Activated T-helper 1 cell treated with anti-CD3 and anti-CD28 coated beads, Interleukin-12 subunit alpha, Interleukin-12 subunit beta, Interleukin-2, Interleukin-4 antibody, amounts not matched to agents 30 ng/mL and 10 ng/mL and 1 ng/mL, durations not matched to agents 14 hours and 24 hours and 36 hours (primary cell): ENCODE results near the gene SPDEF. TPM values are rescaled to one million over a fixed set of nuclear protein-coding genes. Genes with fewer than 3 reads are reported as not detected.

Source experiments
- DNase-seq: peaks from one replicate; pipeline ENCODE4 v3.0.0; 2021; ENCODE audit warnings: low spot score
- H3K27ac Mint-ChIP-seq: one replicate; pipeline ENCODE4 v1.8.0; 2021; ENCODE audit warnings: mild to moderate bottlenecking, mixed read lengths
- H3K27me3 Mint-ChIP-seq: one replicate; pipeline ENCODE4 v1.8.0; 2022; ENCODE audit warnings: mild to moderate bottlenecking, moderate library complexity, mixed read lengths; ENCODE audit not compliant: insufficient read depth
- H3K36me3 Mint-ChIP-seq: one replicate; pipeline ENCODE4 v1.8.0; 2021; ENCODE audit warnings: low read depth, mixed read lengths
- H3K4me1 Mint-ChIP-seq: one replicate; pipeline ENCODE4 v1.8.0; 2021; ENCODE audit warnings: low read depth, mixed read lengths
- H3K4me3 Mint-ChIP-seq: one replicate; pipeline ENCODE4 v1.8.0; 2021; ENCODE audit warnings: mild to moderate bottlenecking, moderate library complexity, mixed read lengths
- H3K9me3 Mint-ChIP-seq: one replicate; pipeline ENCODE4 v1.8.0; 2021; ENCODE audit warnings: mixed read lengths
- intact Hi-C: fragments of 100-400 bp; cut with micrococcal nuclease; formaldehyde crosslinking; loops from one replicate; pipeline ENCODE4 v1.15.1; 2024
- total RNA-seq: library from RNA; stranded (reverse); gene quantifications from 2 replicates; pipeline ENCODE4 v1.2.3, GENCODE V29; 2022

Gene SPDEF
- total RNA-seq, 1 donor from 2014 or later = not detected

DNA sequence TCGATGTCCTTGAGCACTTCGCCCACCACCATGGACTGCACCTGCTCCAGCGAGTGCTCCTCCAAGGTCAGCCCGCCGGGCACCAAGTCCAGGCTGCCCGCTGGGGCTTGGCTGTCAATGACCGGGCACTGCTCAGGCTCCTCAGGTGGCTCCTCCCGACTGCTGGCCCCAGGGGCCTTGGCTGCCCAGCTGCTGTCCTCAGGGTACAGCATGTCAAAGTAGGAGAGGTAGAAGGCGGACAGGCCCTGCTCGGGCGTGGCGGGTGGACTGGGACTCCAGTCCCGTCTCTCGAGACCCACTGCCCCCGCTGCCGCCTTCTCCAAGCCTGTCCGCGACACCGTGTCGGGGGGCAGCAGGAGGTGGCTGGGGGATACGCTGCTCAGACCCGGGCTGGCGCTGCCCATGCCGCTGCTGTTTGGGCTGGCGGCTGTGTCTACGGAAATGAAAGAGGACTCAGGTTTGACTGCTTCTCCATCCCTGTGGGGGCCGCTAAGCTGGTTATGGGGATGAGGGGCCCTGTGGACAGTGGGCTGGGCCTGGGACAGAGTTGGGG is 12.0 kb downstream of the SPDEF start:
- Mint-ChIP-seq H3K9me3 (no peaks in the 10 kb centered on the region), H3K4me1 (no peaks in the 10 kb centered on the region), H3K36me3 (no peaks in the 10 kb centered on the region), H3K4me3 (no peak overlapping the region), H3K27ac (no peak overlapping the region), H3K27me3 (peaks cover 2% of the 10 kb centered on the region)
- no peak for DNase-seq
- intact Hi-C loops = no loop called here

DNA sequence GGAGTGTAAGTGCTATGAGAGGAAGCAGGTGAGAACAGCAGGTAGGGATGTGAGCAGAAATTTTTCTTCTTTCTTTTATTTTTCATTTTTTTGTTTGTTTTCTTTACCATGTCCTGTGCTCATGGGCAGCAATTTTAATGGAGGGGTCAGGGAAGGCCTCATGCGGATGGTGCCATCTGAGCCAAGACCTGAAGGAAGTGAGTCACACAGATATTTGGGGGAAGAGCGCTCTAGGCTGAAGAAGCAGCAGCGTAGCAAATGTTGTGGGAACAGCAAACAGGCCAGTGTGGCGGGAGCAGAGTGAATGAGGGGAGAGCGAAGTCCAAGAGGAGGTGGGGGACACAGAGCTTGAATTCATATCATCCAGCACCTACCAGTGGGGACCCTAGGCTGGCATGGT is 12.7 kb downstream of the SPDEF start:
- intact Hi-C loops = no loop called here
- DNase-seq = no peak
- Mint-ChIP-seq H3K27me3 (peaks cover 2% of the 10 kb centered on the region), H3K27ac (no peak overlapping the region), H3K9me3 (no peaks in the 10 kb centered on the region), H3K36me3 (no peaks in the 10 kb centered on the region), H3K4me1 (no peaks in the 10 kb centered on the region), H3K4me3 (no peak overlapping the region)

DNA sequence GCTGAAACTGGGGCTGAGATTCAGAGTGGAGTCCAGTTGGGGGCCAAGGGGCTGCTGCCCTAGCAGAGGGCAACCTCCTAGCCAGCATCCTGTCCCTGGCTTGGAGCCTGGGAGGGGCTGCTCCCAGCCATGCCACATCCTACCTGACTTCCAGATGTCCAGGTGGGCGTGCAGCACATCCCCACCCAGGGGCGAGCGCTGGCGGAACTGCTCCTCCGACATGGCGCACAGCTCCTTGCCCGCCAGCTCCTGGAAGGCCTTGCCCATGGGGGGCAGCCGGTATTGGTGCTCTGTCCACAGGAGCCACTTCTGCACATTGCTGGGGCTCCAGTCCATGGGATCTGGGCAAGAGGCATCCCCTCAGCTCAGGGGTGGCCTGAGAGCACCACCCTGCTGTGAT is 15.3 kb downstream of the SPDEF start:
- Mint-ChIP-seq H3K36me3 (no peaks in the 10 kb centered on the region), H3K4me3 (no peak overlapping the region), H3K27ac (no peak overlapping the region), H3K27me3 (peaks cover 2% of the 10 kb centered on the region), H3K9me3 (no peaks in the 10 kb centered on the region), H3K4me1 (no peaks in the 10 kb centered on the region)
- intact Hi-C loops = no loop called here
- DNase-seq = no peak

DNA sequence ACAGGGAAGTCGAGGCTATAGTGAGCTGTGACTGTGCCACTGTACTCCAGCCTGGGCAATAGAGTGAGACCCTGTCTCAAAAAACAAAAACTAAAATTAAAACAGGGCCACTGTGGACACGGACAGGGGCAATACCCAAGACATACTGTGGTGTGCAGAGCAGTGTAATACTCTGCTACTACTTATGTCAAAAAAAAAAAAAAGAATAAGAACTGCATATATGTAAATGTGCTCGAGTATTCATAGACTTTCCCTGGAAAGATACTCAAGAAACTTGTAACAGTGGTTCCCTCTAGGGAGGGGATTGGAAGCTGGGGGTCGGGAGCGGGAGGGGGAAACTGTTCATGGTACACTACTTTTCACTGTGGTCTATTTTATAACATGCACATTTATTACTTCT is 15.9 kb downstream of the SPDEF start:
- Mint-ChIP-seq H3K36me3 (no peaks in the 10 kb centered on the region), H3K27me3 (peaks cover 2% of the 10 kb centered on the region), H3K4me3 (no peak overlapping the region), H3K9me3 (no peaks in the 10 kb centered on the region), H3K27ac (no peak overlapping the region), H3K4me1 (no peaks in the 10 kb centered on the region)
- no peak for DNase-seq
- intact Hi-C loops = no loop called here

DNA sequence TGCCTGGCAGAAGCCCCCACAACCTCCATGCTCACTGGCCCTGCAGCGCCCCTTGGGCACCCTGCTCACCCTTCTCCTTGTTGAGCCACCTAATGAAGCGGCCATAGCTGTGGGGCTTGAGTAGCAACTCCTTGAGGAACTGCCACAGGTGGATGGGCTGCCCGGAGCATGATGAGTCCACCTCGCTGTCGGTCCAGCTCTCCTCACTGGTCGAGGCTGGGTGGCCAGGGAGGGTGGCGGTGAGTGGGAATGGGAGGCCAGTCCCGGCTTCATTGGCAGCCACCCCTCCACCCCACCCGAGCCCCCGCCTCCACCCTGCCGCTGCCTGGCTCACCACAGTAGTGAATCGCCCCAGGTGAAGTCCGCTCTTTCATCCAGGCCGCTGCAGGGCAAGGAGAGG is 16.9 kb downstream of the SPDEF start:
- peaks cover 2% of the 10 kb centered on the region for H3K27me3 Mint-ChIP-seq
- no peaks in the 10 kb centered on the region for H3K36me3 Mint-ChIP-seq
- no peak overlapping the region for H3K4me3 Mint-ChIP-seq
- intact Hi-C loops = no loop called here
- no peaks in the 10 kb centered on the region for H3K4me1 Mint-ChIP-seq
- H3K9me3 Mint-ChIP-seq = no peaks in the 10 kb centered on the region
- no peak for DNase-seq
- H3K27ac Mint-ChIP-seq = no peak overlapping the region

DNA sequence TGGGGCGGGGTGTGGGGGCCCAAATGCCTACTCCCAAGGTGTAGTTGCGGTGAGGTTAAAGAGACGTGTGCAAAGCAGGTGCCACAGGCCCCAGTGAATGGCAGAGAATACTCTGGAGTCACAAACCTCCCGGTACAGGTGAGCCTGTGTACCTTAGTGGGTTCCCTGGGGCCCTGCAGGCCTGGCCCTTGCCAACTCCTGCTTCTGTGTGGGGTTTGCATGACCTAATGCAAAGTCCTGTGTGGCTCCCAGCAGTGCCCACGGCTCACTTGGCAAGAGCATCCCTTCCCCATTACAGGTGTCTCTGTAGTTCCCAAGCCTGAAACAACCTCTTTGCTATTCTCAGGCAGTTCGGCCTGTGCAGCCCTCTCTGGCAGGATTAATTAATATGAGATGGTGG is 17.5 kb downstream of the SPDEF start:
- Mint-ChIP-seq H3K4me3 (no peak overlapping the region), H3K36me3 (no peaks in the 10 kb centered on the region), H3K4me1 (no peaks in the 10 kb centered on the region), H3K27ac (no peak overlapping the region), H3K9me3 (no peaks in the 10 kb centered on the region), H3K27me3 (peaks cover 2% of the 10 kb centered on the region)
- intact Hi-C loops = no loop called here
- no peak for DNase-seq

DNA sequence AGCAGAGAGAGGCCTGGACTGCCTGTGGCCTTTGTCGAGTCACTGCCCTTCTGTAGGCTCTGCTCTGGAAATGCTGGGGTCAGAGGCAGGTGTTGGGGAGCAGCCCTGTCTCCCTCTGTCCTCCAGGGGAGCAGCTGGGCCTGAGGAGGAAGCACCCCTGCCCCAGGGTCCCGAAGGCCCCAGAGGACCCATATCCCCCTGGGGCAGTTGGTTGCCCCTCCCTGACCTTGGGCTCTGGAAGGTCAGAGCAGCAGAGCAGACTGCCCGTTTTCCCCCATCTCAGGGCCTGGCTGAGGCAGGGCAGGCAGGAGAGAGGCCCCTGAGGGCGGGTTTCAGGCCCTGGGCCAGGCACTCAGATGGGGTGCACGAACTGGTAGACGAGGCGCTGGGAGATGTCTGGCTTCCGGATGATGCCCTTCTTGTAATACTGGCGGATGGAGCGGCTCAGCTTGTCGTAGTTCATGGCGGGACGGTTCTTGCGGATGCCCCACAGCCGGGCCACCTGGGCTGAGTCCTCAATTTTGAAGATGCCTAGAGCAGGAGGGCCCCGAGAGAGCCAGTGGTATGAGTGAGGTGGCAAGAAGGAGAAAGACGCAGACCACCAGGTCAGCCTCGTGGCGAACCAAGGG is 18.1 kb downstream of the SPDEF start:
- Mint-ChIP-seq H3K27me3 (peaks cover 2% of the 10 kb centered on the region), H3K36me3 (no peaks in the 10 kb centered on the region), H3K4me3 (no peak overlapping the region), H3K4me1 (no peaks in the 10 kb centered on the region), H3K9me3 (no peaks in the 10 kb centered on the region), H3K27ac (no peak overlapping the region)
- intact Hi-C loops = no loop called here
- no peak for DNase-seq

DNA sequence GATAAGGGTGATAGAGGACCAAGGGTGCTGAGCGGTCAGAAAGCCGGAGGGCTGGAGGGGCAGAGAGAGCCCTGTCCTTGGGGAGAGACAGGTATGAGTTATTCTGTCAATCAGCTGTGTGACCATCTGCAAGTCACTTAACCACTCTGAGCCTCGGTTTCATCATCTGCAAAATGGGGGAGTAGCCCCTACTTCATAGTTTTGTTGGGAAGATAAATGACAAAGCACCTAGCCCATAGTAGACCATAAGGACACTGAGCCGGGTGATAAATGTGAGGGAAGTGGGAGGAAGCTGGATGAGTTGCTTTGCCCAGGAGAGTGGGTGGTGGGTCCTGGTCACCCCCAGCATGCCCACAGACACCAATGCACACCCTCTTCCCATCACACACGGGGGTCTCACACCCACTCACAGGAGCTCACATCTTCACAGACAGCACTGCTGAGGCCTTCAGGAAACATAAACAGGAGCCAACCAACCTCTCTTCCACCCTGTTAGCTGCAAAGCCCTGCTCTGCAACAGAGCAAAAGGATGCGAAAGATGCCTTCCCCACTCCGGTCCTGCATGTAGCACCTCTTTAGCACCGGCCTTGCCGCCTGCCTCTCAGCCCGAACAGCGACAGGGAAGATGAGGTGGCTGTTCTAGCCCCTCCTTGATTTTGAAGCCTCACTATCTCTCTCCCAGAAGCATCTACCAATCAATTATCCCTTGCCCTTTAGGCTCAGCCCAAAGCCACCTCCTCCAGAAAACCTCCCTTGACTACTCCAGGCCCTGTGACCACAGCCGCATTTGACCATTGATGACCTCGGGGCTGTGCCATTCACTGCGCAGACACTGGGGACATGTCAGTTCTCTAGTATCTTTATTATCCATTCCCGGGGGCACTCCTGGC is 18.9 kb downstream of the SPDEF start:
- Mint-ChIP-seq H3K4me3 (no peak overlapping the region), H3K27ac (no peak overlapping the region), H3K9me3 (no peaks in the 10 kb centered on the region), H3K4me1 (no peaks in the 10 kb centered on the region), H3K27me3 (peaks cover 2% of the 10 kb centered on the region), H3K36me3 (no peaks in the 10 kb centered on the region)
- no peak for DNase-seq
- intact Hi-C loops = no loop called here

GRCh38 chr6:34536251-34536958 is 19.7 kb downstream of the SPDEF start:
- no peaks in the 10 kb centered on the region for H3K36me3 Mint-ChIP-seq
- intact Hi-C loops = no loop called here
- no peak overlapping the region for H3K4me3 Mint-ChIP-seq
- no peak for DNase-seq
- H3K9me3 Mint-ChIP-seq = no peaks in the 10 kb centered on the region
- no peaks in the 10 kb centered on the region for H3K27me3 Mint-ChIP-seq
- H3K4me1 Mint-ChIP-seq = no peaks in the 10 kb centered on the region
- no peak overlapping the region for H3K27ac Mint-ChIP-seq

GRCh38 chr6:34535646-34536045 is 20.5 kb downstream of the SPDEF start:
- no peak for DNase-seq
- intact Hi-C loops = no loop called here
- no peaks in the 10 kb centered on the region for H3K36me3 Mint-ChIP-seq
- no peak overlapping the region for H3K27ac Mint-ChIP-seq
- H3K9me3 Mint-ChIP-seq = no peaks in the 10 kb centered on the region
- H3K27me3 Mint-ChIP-seq = no peaks in the 10 kb centered on the region
- H3K4me1 Mint-ChIP-seq = no peaks in the 10 kb centered on the region
- H3K4me3 Mint-ChIP-seq = no peak overlapping the region

DNA sequence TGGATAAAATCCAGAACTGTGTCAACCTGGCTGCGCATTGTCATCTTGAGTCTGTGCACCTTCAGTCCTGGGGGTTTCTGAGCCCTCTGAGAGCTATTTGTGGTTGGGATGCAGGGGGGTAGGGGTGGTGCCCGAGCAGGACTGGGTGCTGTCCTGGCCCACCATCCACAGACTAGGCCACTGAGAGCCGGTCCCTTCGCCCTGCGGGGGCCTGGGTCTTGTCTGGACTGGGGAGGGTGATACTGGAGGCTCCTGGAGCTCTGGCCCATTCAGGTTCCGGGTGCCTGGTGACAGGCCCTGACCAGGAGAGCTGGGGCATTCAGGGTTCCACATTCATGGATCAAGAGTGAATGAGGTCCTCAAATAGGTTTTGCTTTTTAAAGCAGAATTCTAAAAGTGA is 20.9 kb downstream of the SPDEF start:
- intact Hi-C loops = no loop called here
- Mint-ChIP-seq H3K9me3 (no peaks in the 10 kb centered on the region), H3K4me1 (no peaks in the 10 kb centered on the region), H3K27me3 (no peaks in the 10 kb centered on the region), H3K4me3 (no peak overlapping the region), H3K36me3 (no peaks in the 10 kb centered on the region), H3K27ac (no peak overlapping the region)
- no peak for DNase-seq

DNA sequence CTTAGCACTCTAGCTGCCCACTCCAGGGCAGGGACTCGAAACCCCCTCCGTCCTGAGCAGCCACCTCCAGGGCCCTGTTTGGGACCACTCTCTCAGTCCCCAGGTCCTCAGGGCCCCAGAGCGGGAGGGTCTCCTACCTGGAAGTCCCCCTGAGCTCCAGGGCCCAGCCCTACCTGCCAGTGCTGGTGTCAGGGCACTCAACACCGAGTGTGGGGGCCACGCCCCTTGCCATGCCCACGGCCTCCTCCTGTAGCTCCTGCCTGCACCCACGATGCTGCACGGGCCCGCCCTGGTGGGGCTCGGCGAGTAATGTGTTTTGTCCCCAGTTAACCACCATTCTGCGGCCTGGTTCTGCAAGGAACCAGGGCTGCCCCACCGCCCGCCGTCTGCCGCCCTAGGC is 21.5 kb downstream of the SPDEF start:
- H3K36me3 Mint-ChIP-seq = no peaks in the 10 kb centered on the region
- intact Hi-C loops = no loop called here
- no peaks in the 10 kb centered on the region for H3K27me3 Mint-ChIP-seq
- DNase-seq = no peak
- no peaks in the 10 kb centered on the region for H3K9me3 Mint-ChIP-seq
- no peaks in the 10 kb centered on the region for H3K4me1 Mint-ChIP-seq
- no peak overlapping the region for H3K27ac Mint-ChIP-seq
- H3K4me3 Mint-ChIP-seq = no peak overlapping the region

GRCh38 chr6:34534146-34534545 is 22.0 kb downstream of the SPDEF start:
- Mint-ChIP-seq H3K36me3 (no peaks in the 10 kb centered on the region), H3K27ac (no peak overlapping the region), H3K27me3 (peaks cover 2% of the 10 kb centered on the region), H3K4me3 (no peak overlapping the region), H3K9me3 (no peaks in the 10 kb centered on the region), H3K4me1 (no peaks in the 10 kb centered on the region)
- no peak for DNase-seq
- intact Hi-C loops = no loop called here
